T-helper 2 cell treated with Interferon-gamma antibody and Interleukin-4, amounts not matched to agents 5 μg/mL and 100 μg/mL, for 36 hours (primary cell): ENCODE data around the gene DYNC2LI1.

Source experiments
- DNase-seq: peaks from one replicate; pipeline ENCODE4 v3.0.0; 2021; ENCODE audit warnings: low spot score
- H3K27ac Mint-ChIP-seq: one replicate; pipeline ENCODE4 v1.8.0; 2021; ENCODE audit warnings: mild to moderate bottlenecking, mixed read lengths
- H3K27me3 Mint-ChIP-seq: one replicate; pipeline ENCODE4 v1.8.0; 2021; ENCODE audit warnings: low read depth, mixed read lengths
- H3K36me3 Mint-ChIP-seq: one replicate; pipeline ENCODE4 v1.8.0; 2021; ENCODE audit warnings: low read depth, mixed read lengths
- H3K4me1 Mint-ChIP-seq: one replicate; pipeline ENCODE4 v1.8.0; 2021; ENCODE audit warnings: low read depth, mixed read lengths
- H3K4me3 Mint-ChIP-seq: one replicate; pipeline ENCODE4 v1.8.0; 2022; ENCODE audit warnings: mild to moderate bottlenecking, moderate library complexity, mixed read lengths
- H3K9me3 Mint-ChIP-seq: one replicate; pipeline ENCODE4 v1.8.0; 2021; ENCODE audit warnings: mixed read lengths

The DYNC2LI1 gene

DNA sequence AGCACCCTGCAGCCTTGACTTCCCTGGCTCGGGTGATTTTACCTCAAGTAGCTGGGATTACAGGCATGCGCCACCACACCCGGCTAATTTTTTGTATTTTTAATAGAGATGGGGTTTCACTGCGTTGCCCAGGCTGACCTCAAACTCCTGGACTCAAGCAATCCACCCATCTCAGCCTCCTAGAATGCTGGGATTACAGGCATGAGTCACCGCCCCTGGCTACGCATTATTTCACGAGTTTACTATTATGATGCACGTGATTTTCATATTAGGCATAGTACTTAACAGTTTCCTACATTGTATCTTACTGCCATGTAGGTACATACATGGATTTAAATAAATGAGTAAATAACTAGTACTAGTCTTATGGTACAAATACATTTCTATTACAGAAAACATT, 4.4 kb downstream of the DYNC2LI1 start:
- H3K36me3 Mint-ChIP-seq = peaks cover 3% of the 10 kb centered on the region
- peaks cover 19% of the 10 kb centered on the region for H3K4me1 Mint-ChIP-seq
- H3K27ac Mint-ChIP-seq = no peak overlapping the region
- H3K27me3 Mint-ChIP-seq = no peaks in the 10 kb centered on the region
- no peaks in the 10 kb centered on the region for H3K9me3 Mint-ChIP-seq
- no peak overlapping the region for H3K4me3 Mint-ChIP-seq
- no peak for DNase-seq

DNA sequence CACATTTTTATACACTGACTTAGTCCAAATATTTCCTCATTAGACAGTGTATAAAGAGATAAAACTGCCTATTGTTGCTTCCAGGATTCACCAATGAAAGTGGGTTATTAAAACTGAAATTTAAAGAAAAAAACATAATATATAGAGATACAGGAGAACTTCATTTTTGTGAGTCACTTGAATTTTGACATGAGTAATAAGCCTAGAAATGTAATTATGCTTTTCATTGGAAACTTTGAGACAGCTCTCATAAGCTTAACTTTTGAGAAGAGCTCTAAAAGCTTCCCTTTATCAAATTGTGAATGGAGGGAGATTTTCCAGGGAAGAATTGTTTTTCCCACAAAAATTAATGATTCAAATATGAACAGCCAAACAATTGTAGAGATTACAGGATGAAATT, 14.1 kb downstream of the DYNC2LI1 start:
- Mint-ChIP-seq H3K27me3 (no peaks in the 10 kb centered on the region), H3K36me3 (peaks cover 8% of the 10 kb centered on the region), H3K9me3 (no peaks in the 10 kb centered on the region), H3K27ac (no peak overlapping the region), H3K4me1 (no peaks in the 10 kb centered on the region), H3K4me3 (no peak overlapping the region)
- no peak for DNase-seq

DNA sequence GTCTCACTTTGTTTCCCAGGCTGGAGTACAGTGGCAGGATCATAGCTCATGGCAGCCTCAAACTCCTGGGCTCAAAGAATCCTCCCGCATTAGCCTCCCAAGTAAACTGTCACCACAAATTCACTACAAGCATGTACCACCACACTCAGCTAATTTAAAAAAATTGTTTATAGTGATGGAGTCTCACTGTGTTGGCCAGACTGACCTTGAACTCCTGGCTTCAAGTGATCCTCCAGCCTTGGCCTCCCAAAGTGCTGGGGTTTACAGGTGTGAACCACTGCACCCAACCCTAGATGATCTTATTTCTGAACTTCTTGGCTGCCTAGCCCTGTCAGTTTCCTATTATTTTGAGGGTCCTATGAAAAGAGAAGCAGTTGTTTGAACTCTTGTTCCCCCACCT, 14.8 kb downstream of the DYNC2LI1 start:
- H3K36me3 Mint-ChIP-seq = peaks cover 8% of the 10 kb centered on the region
- no peak for DNase-seq
- no peaks in the 10 kb centered on the region for H3K9me3 Mint-ChIP-seq
- H3K4me3 Mint-ChIP-seq = no peak overlapping the region
- no peaks in the 10 kb centered on the region for H3K27me3 Mint-ChIP-seq
- no peak overlapping the region for H3K27ac Mint-ChIP-seq
- H3K4me1 Mint-ChIP-seq = no peaks in the 10 kb centered on the region

DNA sequence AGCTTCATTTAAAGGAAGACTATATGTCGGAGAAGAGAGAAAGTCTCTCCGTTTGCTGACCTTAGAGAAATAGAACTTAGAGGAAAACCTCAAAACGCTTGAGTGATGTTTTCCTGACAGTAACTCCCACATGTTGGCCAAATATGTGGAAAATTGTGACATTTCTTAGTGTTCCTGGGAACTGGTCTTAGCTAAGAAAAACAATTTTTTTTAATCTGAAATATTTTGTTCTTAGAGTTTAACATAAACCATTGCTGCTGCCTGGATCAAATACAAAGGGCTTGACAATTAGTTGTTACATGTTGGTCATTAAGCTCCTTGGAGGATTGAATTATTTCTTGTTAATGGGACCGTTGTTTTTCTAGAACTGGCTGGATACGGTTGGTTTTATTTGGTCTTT, 16.3 kb downstream of the DYNC2LI1 start:
- Mint-ChIP-seq H3K9me3 (no peaks in the 10 kb centered on the region), H3K27me3 (no peaks in the 10 kb centered on the region), H3K27ac (no peak overlapping the region), H3K4me3 (no peak overlapping the region), H3K36me3 (peaks cover 4% of the 10 kb centered on the region), H3K4me1 (no peaks in the 10 kb centered on the region)
- no peak for DNase-seq

DNA sequence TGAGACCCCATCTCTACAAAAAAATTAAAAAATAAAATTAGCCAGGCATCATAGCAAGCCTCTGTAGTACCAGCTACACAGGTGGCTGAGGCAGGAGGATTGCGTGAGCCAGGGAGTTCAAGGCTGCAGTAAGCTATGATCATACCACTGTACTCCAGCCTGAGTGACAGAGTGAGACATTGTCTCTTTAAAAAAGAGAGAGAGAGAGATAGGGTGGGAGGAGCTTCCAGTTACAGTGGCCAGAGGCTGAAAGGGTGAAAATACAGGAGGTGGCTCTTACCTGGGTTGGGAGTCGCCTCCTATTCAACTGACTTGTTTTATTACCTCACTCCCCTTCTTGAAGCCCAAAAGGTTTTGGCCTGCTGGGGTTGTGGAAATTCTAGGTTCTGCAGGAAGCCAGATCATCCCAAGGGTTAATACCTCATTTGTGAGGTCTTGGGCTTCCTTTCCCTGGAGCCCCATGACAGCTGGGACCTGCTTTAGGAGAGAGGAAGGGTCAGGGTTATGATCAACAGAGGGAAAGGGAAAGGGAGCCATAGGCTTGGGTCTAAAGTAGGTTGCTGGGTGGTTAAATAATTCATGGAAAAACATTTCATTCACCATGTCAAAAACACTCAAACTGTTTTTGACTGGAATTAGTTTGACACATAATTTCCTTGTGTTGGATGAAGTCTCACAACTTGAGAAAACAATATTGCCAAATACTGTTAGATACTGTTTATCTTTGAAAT, 17.4 kb downstream of the DYNC2LI1 start:
- Mint-ChIP-seq H3K9me3 (no peaks in the 10 kb centered on the region), H3K27ac (no peak overlapping the region), H3K4me1 (no peaks in the 10 kb centered on the region), H3K27me3 (no peaks in the 10 kb centered on the region), H3K36me3 (peaks cover 4% of the 10 kb centered on the region), H3K4me3 (no peak overlapping the region)
- DNase-seq = no peak

DNA sequence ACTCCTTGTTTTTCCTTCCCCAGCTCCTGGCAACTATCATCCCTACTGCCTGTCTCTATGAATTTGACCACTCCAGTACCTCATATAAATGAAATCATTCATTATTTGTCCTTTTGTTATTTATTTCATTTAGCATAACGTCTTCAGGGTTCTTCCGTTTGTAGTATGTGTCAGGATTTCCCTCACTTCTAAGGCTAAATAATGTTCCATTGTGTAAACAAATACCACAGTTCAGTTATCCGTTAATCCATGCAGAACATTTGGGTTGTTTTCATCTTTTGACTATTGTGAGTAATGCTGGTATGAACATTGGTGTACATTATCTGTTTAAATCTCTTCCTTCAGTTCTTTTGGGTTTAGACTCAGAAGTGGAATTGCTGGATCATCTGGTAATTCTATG, 18.8 kb downstream of the DYNC2LI1 start:
- H3K4me3 Mint-ChIP-seq = no peak overlapping the region
- H3K27ac Mint-ChIP-seq = no peak overlapping the region
- H3K4me1 Mint-ChIP-seq = no peaks in the 10 kb centered on the region
- no peaks in the 10 kb centered on the region for H3K27me3 Mint-ChIP-seq
- no peak for DNase-seq
- H3K36me3 Mint-ChIP-seq = peaks cover 4% of the 10 kb centered on the region
- no peaks in the 10 kb centered on the region for H3K9me3 Mint-ChIP-seq

DNA sequence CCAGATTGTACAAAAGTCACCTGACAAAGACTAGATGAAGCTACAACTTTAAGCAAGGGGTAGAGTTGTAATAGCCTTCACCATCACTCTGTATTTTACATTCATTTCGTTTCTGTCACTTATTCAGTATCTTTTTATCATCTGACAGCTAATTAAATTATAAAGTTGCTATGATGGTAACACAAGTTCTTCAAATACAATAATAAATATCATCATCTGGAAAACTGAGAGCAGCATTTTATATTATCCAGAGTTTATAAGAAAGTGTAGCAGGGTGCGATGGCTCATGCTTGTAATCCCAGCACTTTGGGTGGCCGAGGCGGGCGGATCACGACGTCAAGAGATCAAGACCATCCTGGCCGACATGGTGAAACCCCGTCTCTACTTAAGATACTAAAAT, 21.1 kb downstream of the DYNC2LI1 start:
- no peaks in the 10 kb centered on the region for H3K9me3 Mint-ChIP-seq
- H3K27ac Mint-ChIP-seq = no peak overlapping the region
- no peaks in the 10 kb centered on the region for H3K27me3 Mint-ChIP-seq
- DNase-seq = no peak
- H3K36me3 Mint-ChIP-seq = peaks cover 4% of the 10 kb centered on the region
- H3K4me1 Mint-ChIP-seq = peaks cover 4% of the 10 kb centered on the region
- H3K4me3 Mint-ChIP-seq = no peak overlapping the region

DNA sequence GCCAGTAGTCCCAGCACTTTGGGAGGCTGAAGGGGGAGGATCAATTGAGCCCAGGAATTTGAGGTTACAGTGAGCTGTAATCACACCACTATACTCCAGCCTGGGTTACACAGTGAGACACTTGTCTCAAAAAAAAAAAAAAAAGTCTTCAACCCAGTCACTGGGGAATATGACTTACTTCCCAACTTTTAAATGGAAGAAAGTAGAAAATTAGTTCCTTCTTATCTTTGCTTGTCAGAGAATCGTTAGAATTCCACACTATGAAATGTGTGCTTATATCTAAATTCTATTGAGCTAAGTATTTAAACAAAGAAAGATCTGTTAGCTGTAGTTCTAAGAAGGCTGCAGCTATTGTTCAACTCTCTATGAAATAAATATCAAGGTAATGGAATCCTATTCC, 22.4 kb downstream of the DYNC2LI1 start:
- Mint-ChIP-seq H3K36me3 (peaks cover 1% of the 10 kb centered on the region), H3K27me3 (no peaks in the 10 kb centered on the region), H3K4me1 (peaks cover 4% of the 10 kb centered on the region), H3K27ac (no peak overlapping the region), H3K4me3 (no peak overlapping the region), H3K9me3 (no peaks in the 10 kb centered on the region)
- DNase-seq = no peak

DNA sequence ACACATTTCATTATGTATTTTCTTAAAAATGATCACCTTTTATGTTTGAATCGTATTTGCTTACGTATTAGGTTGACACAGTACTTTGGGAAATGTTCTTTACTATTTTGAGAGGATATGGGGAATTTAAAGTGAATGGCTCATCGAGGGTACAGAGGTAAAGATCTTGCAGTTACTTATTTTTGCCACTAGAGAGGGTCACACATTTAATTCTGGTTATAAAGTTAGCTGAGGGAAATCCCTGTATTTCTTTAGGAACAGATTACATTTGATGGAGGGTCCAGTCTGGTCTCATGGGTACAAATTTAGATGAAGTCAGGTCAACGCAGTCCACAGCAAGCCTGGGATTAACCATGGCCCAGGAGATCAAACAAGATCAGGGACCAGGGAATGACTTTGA, 24.5 kb downstream of the DYNC2LI1 start:
- Mint-ChIP-seq H3K27ac (no peak overlapping the region), H3K27me3 (no peaks in the 10 kb centered on the region), H3K9me3 (no peaks in the 10 kb centered on the region), H3K4me1 (peaks cover 5% of the 10 kb centered on the region), H3K4me3 (no peak overlapping the region), H3K36me3 (no peaks in the 10 kb centered on the region)
- DNase-seq = no peak

DNA sequence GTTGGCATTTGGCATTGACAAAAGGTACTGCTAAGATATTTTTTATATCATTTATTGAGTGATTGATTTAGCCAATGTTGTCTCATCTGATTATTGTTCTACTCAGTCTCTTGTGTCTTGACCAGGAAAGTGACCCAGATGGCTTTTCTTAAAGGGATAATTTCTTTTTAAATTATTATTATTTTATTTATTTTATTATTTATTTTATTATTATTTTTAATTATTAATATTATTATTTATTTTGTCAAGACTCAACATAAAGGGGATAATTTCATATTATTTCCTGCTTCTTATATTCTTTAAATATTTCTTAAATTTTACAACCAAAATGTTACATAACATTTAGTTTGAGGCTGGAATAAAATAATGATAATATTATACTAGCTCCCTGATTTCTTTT, 27.1 kb downstream of the DYNC2LI1 start:
- Mint-ChIP-seq H3K36me3 (peaks cover 4% of the 10 kb centered on the region), H3K27ac (no peak overlapping the region), H3K4me3 (no peak overlapping the region), H3K27me3 (no peaks in the 10 kb centered on the region), H3K9me3 (no peaks in the 10 kb centered on the region), H3K4me1 (peaks cover 5% of the 10 kb centered on the region)
- no peak for DNase-seq

DNA sequence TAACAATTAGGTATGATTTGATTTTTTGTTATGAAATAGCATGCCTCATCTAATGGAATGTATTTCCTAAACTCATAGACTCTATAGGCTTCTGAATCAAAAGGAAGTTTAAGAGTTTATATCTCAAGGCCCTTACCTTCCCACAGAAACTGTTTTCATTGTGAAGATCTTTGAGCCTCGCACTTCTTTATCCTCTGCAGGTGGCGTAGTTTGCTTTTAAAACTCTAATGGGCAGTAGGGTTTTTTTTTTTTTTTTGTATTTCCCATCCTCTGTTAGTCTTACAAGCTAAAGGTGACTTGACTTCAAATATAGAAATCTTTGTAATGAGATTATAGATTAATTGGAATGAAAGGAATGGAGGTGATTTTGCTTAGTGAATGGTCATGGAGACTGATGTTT, 28.3 kb downstream of the DYNC2LI1 start:
- Mint-ChIP-seq H3K4me3 (no peak overlapping the region), H3K27ac (no peak overlapping the region), H3K4me1 (peaks cover 5% of the 10 kb centered on the region), H3K36me3 (peaks cover 4% of the 10 kb centered on the region), H3K27me3 (no peaks in the 10 kb centered on the region), H3K9me3 (no peaks in the 10 kb centered on the region)
- DNase-seq = no peak

DNA sequence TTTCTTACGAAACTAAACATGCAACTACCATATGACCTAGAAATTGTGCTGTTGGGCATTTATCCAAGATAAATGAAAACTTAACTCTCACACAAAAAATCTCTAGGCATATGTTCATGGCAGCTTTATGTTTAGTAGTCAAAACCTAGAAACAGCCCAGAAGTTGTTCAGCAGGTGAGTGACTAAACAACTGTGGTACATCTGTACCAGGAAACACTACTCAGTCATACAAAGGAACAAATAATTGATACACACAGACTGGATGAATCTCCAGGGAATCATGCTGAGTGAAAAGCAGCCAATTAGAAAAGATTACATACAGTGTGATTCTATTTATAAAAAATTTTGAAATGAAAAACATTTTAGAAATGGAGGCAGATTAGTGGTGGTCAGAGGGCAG, 29.3 kb downstream of the DYNC2LI1 start:
- no peak for DNase-seq
- H3K4me3 Mint-ChIP-seq = no peak overlapping the region
- H3K36me3 Mint-ChIP-seq = peaks cover 4% of the 10 kb centered on the region
- no peak overlapping the region for H3K27ac Mint-ChIP-seq
- no peaks in the 10 kb centered on the region for H3K27me3 Mint-ChIP-seq
- no peaks in the 10 kb centered on the region for H3K9me3 Mint-ChIP-seq
- peaks cover 5% of the 10 kb centered on the region for H3K4me1 Mint-ChIP-seq

DNA sequence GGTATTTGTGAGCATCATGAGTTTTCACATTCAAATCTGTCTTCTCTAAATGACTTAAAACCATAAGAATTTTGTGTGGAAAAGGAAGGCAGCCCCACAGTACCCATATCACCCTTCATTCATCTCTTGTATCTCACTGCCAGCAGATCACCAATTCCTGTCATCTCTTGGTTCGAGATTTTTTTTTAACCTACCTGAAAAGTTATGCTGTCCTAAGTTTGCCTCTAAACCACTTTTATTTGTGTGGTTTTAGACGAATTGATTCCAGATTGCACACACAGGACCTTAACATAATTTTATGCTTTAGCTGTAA, 32.8 kb downstream of the DYNC2LI1 start:
- peaks cover 4% of the 10 kb centered on the region for H3K36me3 Mint-ChIP-seq
- no peak overlapping the region for H3K27ac Mint-ChIP-seq
- H3K9me3 Mint-ChIP-seq = no peaks in the 10 kb centered on the region
- DNase-seq = no peak
- H3K4me3 Mint-ChIP-seq = no peak overlapping the region
- H3K4me1 Mint-ChIP-seq = peaks cover 2% of the 10 kb centered on the region
- no peaks in the 10 kb centered on the region for H3K27me3 Mint-ChIP-seq

DNA sequence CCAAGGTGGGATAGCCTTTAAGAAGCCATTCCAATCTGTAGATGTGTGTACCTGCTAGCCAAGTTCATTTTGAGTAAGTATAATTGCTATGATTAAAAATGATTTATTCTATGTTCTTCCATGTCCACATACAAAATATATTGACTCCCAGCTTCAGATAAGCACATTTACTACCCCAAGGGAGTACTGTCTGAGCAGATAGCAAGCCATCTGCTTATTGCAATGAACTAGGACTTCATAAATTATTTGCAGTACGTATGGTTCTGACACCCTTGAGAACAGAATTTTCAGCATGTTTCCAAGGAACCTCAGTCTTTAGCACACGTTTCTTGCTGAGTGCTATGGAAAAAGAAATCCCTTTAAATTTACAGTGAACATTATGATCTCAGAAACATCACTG, 36.6 kb downstream of the DYNC2LI1 start:
- H3K27me3 Mint-ChIP-seq = no peaks in the 10 kb centered on the region
- DNase-seq = no peak
- H3K9me3 Mint-ChIP-seq = no peaks in the 10 kb centered on the region
- H3K4me1 Mint-ChIP-seq = peaks cover 4% of the 10 kb centered on the region
- no peak overlapping the region for H3K27ac Mint-ChIP-seq
- no peak overlapping the region for H3K4me3 Mint-ChIP-seq
- no peaks in the 10 kb centered on the region for H3K36me3 Mint-ChIP-seq

DNA sequence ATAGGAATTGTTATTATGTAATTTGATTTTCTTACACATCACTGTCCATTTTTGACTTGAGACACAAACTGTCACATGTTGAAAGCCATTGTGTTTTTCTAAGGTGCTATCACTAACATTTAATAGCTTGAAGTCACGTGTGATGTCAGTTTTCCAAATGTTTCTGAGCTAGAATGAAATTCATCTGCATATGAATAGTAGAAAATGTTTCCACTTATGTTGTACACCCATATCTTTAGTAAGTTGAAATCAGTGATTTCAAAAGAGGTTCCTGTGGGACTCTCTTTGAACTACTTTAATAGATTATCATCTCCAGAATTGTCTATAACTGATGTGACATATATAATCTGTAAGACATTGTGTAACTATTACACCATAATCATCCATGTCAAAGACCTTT, 37.0 kb downstream of the DYNC2LI1 start:
- Mint-ChIP-seq H3K27me3 (no peaks in the 10 kb centered on the region), H3K9me3 (no peaks in the 10 kb centered on the region), H3K4me1 (peaks cover 4% of the 10 kb centered on the region), H3K36me3 (no peaks in the 10 kb centered on the region), H3K27ac (no peak overlapping the region), H3K4me3 (no peak overlapping the region)
- no peak for DNase-seq
